PC-3 (cell line): ENCODE data around the gene ZSCAN5A. TPM values are rescaled to one million over a fixed set of nuclear protein-coding genes. Genes with fewer than 3 reads are reported as not detected.
"Not testable (repeated sequence)": the region's sequence is repeated elsewhere in the genome, so short reads cannot be mapped to it uniquely, and the experiment has no call there.

ENCODE experiments used
- ATAC-seq: fragments of 200-7000 bp; cut with Tn5 transposase; 2 replicates; pipeline ENCODE4 v1.9.1; 2020; ENCODE audit warnings: mild to moderate bottlenecking, moderate library complexity
- BruUV-seq: library from RNA; stranded (reverse); fragments of 400-500 nt; replicated peaks from 2 replicates; lab custom pipeline; 2021; lab: Mats Ljungman, UMichigan
- CTCF ChIA-PET: fragments of 300-600 bp; sonication (Branson Sonifier 250); formaldehyde crosslinking; loops from one replicate; lab custom pipeline; 2022; ENCODE audit warnings: antibody characterized with exemption; lab: Charles Lee
- POLR2A ChIA-PET: fragments of 300-600 bp; sonication (Branson Sonifier 250); formaldehyde crosslinking; loops from one replicate; lab custom pipeline; 2022; ENCODE audit warnings: antibody characterized with exemption; ENCODE audit not compliant: unreplicated experiment; lab: Charles Lee
- DNase-seq: peaks from one replicate; pipeline ENCODE4 v3.0.0-alpha.2; 2015
- H2AFZ ChIP-seq: fragments of 300-600 bp; sonication (generic); 2 replicates; pipeline ENCODE4 v1.6.0; 2016; ENCODE audit warnings: antibody characterized with exemption, low read length
- H3F3A ChIP-seq: fragments of 300-600 bp; sonication (generic); one replicate; pipeline ENCODE4 v1.6.0; 2017; ENCODE audit warnings: antibody characterized with exemption, low read length, control low read depth, mild to moderate bottlenecking; ENCODE audit not compliant: unreplicated experiment
- H3K27ac ChIP-seq: fragments of 300-600 bp; sonication (generic); 2 replicates; pipeline ENCODE4 v1.5.1; 2016; ENCODE audit warnings: mild to moderate bottlenecking, low read length
- H3K27me3 ChIP-seq: fragments of 300-600 bp; sonication (generic); 2 replicates; pipeline ENCODE4 v1.6.1; 2016; ENCODE audit warnings: low read length, mixed read lengths
- H3K36me3 ChIP-seq: fragments of 300-600 bp; sonication (generic); 2 replicates; pipeline ENCODE4 v1.6.1; 2016; ENCODE audit warnings: low read depth, mixed run types, low read length, mixed read lengths
- H3K4me1 ChIP-seq: fragments of 300-600 bp; sonication (generic); 2 replicates; pipeline ENCODE4 v1.5.1; 2016; ENCODE audit warnings: low read length; ENCODE audit not compliant: insufficient read depth
- H3K4me2 ChIP-seq: fragments of 300-600 bp; sonication (generic); 2 replicates; pipeline ENCODE4 v1.6.0; 2016; ENCODE audit warnings: low read length
- H3K4me3 ChIP-seq: fragments of 300-600 bp; sonication (generic); 2 replicates; pipeline ENCODE4 v1.5.1; 2016; ENCODE audit warnings: mild to moderate bottlenecking, low read length, mixed read lengths
- H3K79me2 ChIP-seq: fragments of 300-600 bp; sonication (generic); 2 replicates; pipeline ENCODE4 v1.6.1; 2017; ENCODE audit warnings: low read length, mixed read lengths
- H3K9ac ChIP-seq: fragments of 300-600 bp; sonication (generic); 2 replicates; pipeline ENCODE4 v1.6.0; 2016; ENCODE audit warnings: mild to moderate bottlenecking, low read length
- H3K9me2 ChIP-seq: fragments of 300-600 bp; sonication (generic); replicated peaks from 2 replicates; pipeline ENCODE4 v1.6.1; 2016; ENCODE audit warnings: mixed run types, low read length, mixed read lengths
- H3K9me3 ChIP-seq: fragments of 300-600 bp; sonication (generic); 2 replicates; pipeline ENCODE4 v1.6.1; 2016; ENCODE audit warnings: low read length, mixed read lengths
- H4K20me1 ChIP-seq: fragments of 300-600 bp; sonication (generic); 2 replicates; pipeline ENCODE4 v1.6.1; 2016; ENCODE audit warnings: low read length, mixed read lengths
- EZH2 ChIP-seq: fragments of 300-600 bp; sonication (generic); IDR thresholded peaks from one replicate; pipeline ENCODE4 v1.6.1; 2017; ENCODE audit warnings: antibody characterized with exemption, mild to moderate bottlenecking, low read length; ENCODE audit not compliant: unreplicated experiment
- EZH2phosphoT487 ChIP-seq: fragments of 300-600 bp; sonication (generic); IDR thresholded peaks from 2 replicates; pipeline ENCODE4 v1.6.1; 2018; ENCODE audit warnings: mild to moderate bottlenecking, antibody characterized with exemption, low read length, borderline replicate concordance
- intact Hi-C: fragments of 100-400 bp; cut with micrococcal nuclease; formaldehyde crosslinking; loops from 2 replicates; pipeline ENCODE4 v1.9.0; 2023
- total RNA-seq: library from RNA; depleted of rRNA; stranded (reverse); fragments of >200 nt; gene quantifications from 2 replicates; pipeline ENCODE4 v1.2.3, GENCODE V29; 2014
- TF ChIP-seq, protein P1 (sequence below): fragments of 300-600 bp; sonication (generic); conservative IDR thresholded peaks from 2 replicates; pipeline ENCODE4 v1.5.1; 2017; ENCODE audit warnings: antibody characterized with exemption, low read depth, mild to moderate bottlenecking, low read length

ZSCAN5A gene
- total RNA-seq, 1 experiment from 2014 or later: 23.7 TPM

DNA sequence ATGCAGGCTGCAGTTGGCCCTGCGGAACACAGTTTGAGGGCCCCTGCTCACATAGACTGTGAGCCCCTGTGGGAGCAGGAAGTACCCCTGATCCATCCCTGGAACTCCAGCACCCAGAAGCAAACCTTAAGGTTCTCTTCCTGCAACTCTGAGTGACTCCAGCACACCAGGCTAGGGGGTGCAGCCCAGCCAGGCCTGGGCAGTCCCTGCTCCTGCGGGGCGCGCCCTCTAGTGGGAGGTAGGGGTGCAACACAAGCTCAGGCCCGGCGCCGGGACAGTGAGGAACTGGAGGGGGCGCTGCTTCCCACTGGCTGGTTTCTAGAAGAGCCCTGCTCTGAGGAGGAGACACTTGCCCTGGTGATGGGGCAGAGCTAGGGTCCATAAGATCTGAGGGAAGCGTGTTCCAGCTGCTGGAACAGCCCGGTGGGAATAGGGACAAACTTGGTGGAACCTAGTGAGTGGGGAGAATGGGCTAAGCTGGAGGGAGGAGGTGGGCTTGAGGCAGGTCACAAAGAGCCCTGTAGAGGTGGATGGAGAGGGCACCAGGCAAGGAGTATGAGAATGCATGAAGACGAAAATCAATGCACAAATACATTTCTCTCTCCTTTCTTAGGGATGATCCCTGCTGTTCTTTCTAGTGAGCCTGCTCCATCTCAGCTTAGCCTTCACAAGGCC is 5.0 kb downstream of the ZSCAN5A start:
- TF ChIP-seq, protein P1, sequence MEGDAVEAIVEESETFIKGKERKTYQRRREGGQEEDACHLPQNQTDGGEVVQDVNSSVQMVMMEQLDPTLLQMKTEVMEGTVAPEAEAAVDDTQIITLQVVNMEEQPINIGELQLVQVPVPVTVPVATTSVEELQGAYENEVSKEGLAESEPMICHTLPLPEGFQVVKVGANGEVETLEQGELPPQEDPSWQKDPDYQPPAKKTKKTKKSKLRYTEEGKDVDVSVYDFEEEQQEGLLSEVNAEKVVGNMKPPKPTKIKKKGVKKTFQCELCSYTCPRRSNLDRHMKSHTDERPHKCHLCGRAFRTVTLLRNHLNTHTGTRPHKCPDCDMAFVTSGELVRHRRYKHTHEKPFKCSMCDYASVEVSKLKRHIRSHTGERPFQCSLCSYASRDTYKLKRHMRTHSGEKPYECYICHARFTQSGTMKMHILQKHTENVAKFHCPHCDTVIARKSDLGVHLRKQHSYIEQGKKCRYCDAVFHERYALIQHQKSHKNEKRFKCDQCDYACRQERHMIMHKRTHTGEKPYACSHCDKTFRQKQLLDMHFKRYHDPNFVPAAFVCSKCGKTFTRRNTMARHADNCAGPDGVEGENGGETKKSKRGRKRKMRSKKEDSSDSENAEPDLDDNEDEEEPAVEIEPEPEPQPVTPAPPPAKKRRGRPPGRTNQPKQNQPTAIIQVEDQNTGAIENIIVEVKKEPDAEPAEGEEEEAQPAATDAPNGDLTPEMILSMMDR: peak; percentile 100
- no peak for TF ChIP-seq EZH2phosphoT487
- TF ChIP-seq EZH2: no peak

DNA sequence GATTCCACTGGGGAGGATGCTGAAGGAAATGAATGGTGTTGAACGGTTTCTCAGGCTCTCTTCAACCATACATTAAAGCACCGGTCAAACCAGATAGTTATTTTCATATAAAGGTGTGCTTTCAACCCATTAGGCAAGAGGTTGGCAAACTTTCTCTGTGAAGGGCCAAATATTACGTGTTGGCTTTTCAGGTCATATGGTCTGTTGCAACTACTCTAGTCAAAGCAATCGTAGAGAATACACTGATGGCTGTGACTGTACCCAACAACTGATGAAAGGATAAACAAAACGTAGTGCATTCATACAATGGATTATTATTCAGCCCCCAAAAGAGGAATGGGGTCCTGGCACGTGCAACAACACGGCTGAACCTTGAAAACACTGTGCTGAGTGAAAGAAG is 5.8 kb downstream of the ZSCAN5A start:
- CTCF ChIA-PET: no interaction called here
- BruUV-seq: no TSS peak
- Histone ChIP-seq H4K20me1 (no peaks in the 10 kb centered on the region), H3K9ac (no peak overlapping the region), H3K79me2 (peaks cover 3% of the 10 kb centered on the region), H3K27me3 (no peaks in the 10 kb centered on the region), H3K9me3 (no peaks in the 10 kb centered on the region), H3K4me2 (no peak overlapping the region), H3K27ac (no peak overlapping the region), H3F3A (no peaks in the 10 kb centered on the region), H2AFZ (no peak overlapping the region), H3K4me3 (no peak overlapping the region), H3K9me2 (no peaks in the 10 kb centered on the region), H3K4me1 (peaks cover 4% of the 10 kb centered on the region), H3K36me3 (peaks cover 7% of the 10 kb centered on the region)
- ATAC-seq (no peak), DNase-seq (no peak)
- POLR2A ChIA-PET: no interaction called here
- intact Hi-C loops: no loop called here
- no peak for TF ChIP-seq EZH2
- TF ChIP-seq EZH2phosphoT487: no peak
- TF ChIP-seq, protein P1: no peak

More for the DNA sequence above, 5.0 kb downstream of the ZSCAN5A start:
- no TSS peak for BruUV-seq
- Histone ChIP-seq H3K79me2 (peaks cover 4% of the 10 kb centered on the region), H3K27me3 (no peaks in the 10 kb centered on the region), H3K9me3 (no peaks in the 10 kb centered on the region), H2AFZ (no peak overlapping the region), H3K4me2 (no peak overlapping the region), H3K4me1 (peaks cover 5% of the 10 kb centered on the region), H3F3A (no peaks in the 10 kb centered on the region), H4K20me1 (no peaks in the 10 kb centered on the region), H3K27ac (no peak overlapping the region), H3K4me3 (no peak overlapping the region), H3K9me2 (no peaks in the 10 kb centered on the region), H3K9ac (no peak overlapping the region), H3K36me3 (peaks cover 5% of the 10 kb centered on the region)
- POLR2A ChIA-PET: no interaction called here
- intact Hi-C loops: no loop called here
- peak; percentile 42; the same call in 1 of the 2 replicates for ATAC-seq
- DNase-seq: peak; percentile 58
- CTCF ChIA-PET: interaction anchor here (0.6 to 1.2 kb wide), 3 partner anchors 10 to 56 kb away, joined by 3 to 14 read pairs (median 3); no protein-coding TSS in a partner anchor

DNA sequence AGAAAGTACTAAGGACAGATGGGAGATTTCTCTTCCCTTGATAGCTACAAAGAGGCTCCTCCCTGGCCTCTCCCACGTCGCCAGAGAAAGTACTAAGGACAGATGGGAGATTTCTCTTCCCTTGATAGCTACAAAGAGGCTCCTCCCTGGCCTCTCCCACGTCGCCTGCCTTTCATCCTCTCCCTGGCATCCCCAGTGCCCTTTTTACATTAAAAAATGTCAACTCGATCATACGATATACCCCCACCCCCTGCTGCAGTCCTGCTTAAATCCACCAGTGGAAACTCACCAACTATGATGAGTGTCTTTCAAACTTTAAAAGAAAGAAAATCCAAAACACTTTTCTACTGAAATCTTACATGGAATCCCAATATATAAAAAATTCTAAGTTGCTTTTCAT is 7.6 kb downstream of the ZSCAN5A start:
- H2AFZ ChIP-seq, POLR2A ChIA-PET, H3K4me3 ChIP-seq, H3K9me3 ChIP-seq, DNase-seq, H3K4me1 ChIP-seq, intact Hi-C loops, BruUV-seq, H3K36me3 ChIP-seq, H3K27ac ChIP-seq, H3K9me2 ChIP-seq, H3K9ac ChIP-seq, H3K79me2 ChIP-seq, H3K4me2 ChIP-seq, ATAC-seq, H4K20me1 ChIP-seq, H3K27me3 ChIP-seq, CTCF ChIA-PET, H3F3A ChIP-seq: not testable (repeated sequence)
